Neutrophil (primary cell): Measurements from ENCODE around the gene BCR.
"Not testable (repeated sequence)": the region's sequence is repeated elsewhere in the genome, so short reads cannot be mapped to it uniquely, and the experiment has no call there.

Experiments
- H3K27ac ChIP-seq: fragments of 200-600 bp; sonication (generic); 2 replicates; pipeline ENCODE4 v1.5.1; 2016; ENCODE audit warnings: mild to moderate bottlenecking, moderate library complexity
- H3K27me3 ChIP-seq: fragments of 200-600 bp; sonication (generic); 2 replicates; pipeline ENCODE4 v1.6.0; 2016; ENCODE audit warnings: mild to moderate bottlenecking
- H3K36me3 ChIP-seq: fragments of 200-600 bp; sonication (generic); 2 replicates; pipeline ENCODE4 v1.5.1; 2017
- H3K4me1 ChIP-seq, 2 experiments: fragments of 200-600 bp in 1 of 2; sonication (generic) in 1 of 2; 1 replicate in 1 of 2; 2 replicates in 1 of 2; pipeline versions ENCODE4 v1.5.1 to v1.6.1; 2013 to 2016; ENCODE audit warnings: low read depth in 1 of 2, low read length in 1 of 2, mild to moderate bottlenecking in 1 of 2, moderate library complexity in 1 of 2; ENCODE audit not compliant: control insufficient read depth in 1 of 2, insufficient read depth in 1 of 2
- H3K4me3 ChIP-seq, 2 experiments: fragments of 200-600 bp in 1 of 2; sonication (generic) in 1 of 2; 1 replicate in 1 of 2; 2 replicates in 1 of 2; pipeline ENCODE4 v1.5.1; 2013 to 2016; ENCODE audit warnings: low read depth in 1 of 2, low read length in 1 of 2, mild to moderate bottlenecking in 1 of 2, moderate library complexity in 1 of 2
- H3K9me3 ChIP-seq: fragments of 200-600 bp; sonication (generic); 2 replicates; pipeline ENCODE4 v1.5.1; 2016
- CTCF ChIP-seq: fragments of 200-600 bp; sonication (generic); IDR thresholded peaks from 2 replicates; pipeline ENCODE4 v1.5.1; 2016; ENCODE audit warnings: antibody characterized with exemption

Gene BCR

GRCh38 chr22:23305922-23306374 lies 125.6 kb downstream of the BCR start:
- no peaks in the 10 kb centered on the region for H3K4me1 ChIP-seq
- no peaks in the 10 kb centered on the region for H3K27me3 ChIP-seq
- no peak overlapping the region for H3K27ac ChIP-seq
- no peaks in the 10 kb centered on the region for H3K9me3 ChIP-seq
- no peak overlapping the region for H3K4me3 ChIP-seq
- H3K36me3 ChIP-seq, result peaks cover 61% of the 10 kb centered on the region
- no peak for TF ChIP-seq CTCF

- Histone ChIP-seq H3K9me3 (no peaks in the 10 kb centered on the region), H3K27ac (no peak overlapping the region), H3K4me1 (no peaks in the 10 kb centered on the region), H3K4me3 (no peak overlapping the region), H3K27me3 (no peaks in the 10 kb centered on the region), H3K36me3 (peaks cover 60% of the 10 kb centered on the region)
- TF ChIP-seq CTCF, result no peak
Measured at GRCh38 chr22:23306438-23306921, 126.2 kb downstream of the BCR start.

- Histone ChIP-seq H3K27ac (no peak overlapping the region), H3K4me1 (no peaks in the 10 kb centered on the region)
- TF ChIP-seq CTCF, result no peak
Measured at GRCh38 chr22:23306926-23307325, 126.6 kb downstream of the BCR start.

GRCh38 chr22:23307511-23307910 lies 127.2 kb downstream of the BCR start:
- H3K9me3 ChIP-seq, H3K4me3 ChIP-seq, H3K27me3 ChIP-seq, H3K27ac ChIP-seq, H3K4me1 ChIP-seq: not testable (repeated sequence)
- peaks cover 60% of the 10 kb centered on the region for H3K36me3 ChIP-seq

More at GRCh38 chr22:23306926-23307325, 126.6 kb downstream of the BCR start:
- no peaks in the 10 kb centered on the region for H3K9me3 ChIP-seq
- no peak overlapping the region for H3K4me3 ChIP-seq
- no peaks in the 10 kb centered on the region for H3K27me3 ChIP-seq
- peaks cover 60% of the 10 kb centered on the region for H3K36me3 ChIP-seq

GRCh38 chr22:23309261-23309660 lies 129.0 kb downstream of the BCR start:
- not testable (repeated sequence) for H3K4me3 ChIP-seq, H3K4me1 ChIP-seq, H3K27me3 ChIP-seq, H3K27ac ChIP-seq, H3K9me3 ChIP-seq
- H3K36me3 ChIP-seq, result peaks cover 64% of the 10 kb centered on the region

- H3K4me1 ChIP-seq, H3K27ac ChIP-seq, H3K27me3 ChIP-seq, H3K4me3 ChIP-seq, H3K9me3 ChIP-seq: not testable (repeated sequence)
- H3K36me3 ChIP-seq, result peaks cover 66% of the 10 kb centered on the region
Measured at GRCh38 chr22:23310443-23311097, 130.3 kb downstream of the BCR start.

GRCh38 chr22:23311635-23312420 lies 131.5 kb downstream of the BCR start:
- not testable (repeated sequence) for H3K4me1 ChIP-seq, H3K4me3 ChIP-seq, H3K27me3 ChIP-seq, H3K27ac ChIP-seq, H3K9me3 ChIP-seq
- peaks cover 59% of the 10 kb centered on the region for H3K36me3 ChIP-seq
